Kidney (tissue), 14 donors: ENCODE data around the gene FAM13C. TPM values are rescaled to one million over a fixed set of nuclear protein-coding genes. Genes with fewer than 3 reads are reported as not detected.
A peak's percentile ranks its signal among the peaks of the same experiment; 100 is the strongest.

ENCODE experiments used
- DNase-seq, 5 donors: peaks; one replicate each; pipeline ENCODE4 v3.0.0-alpha.2; 2013 to 2020
- FAIRE-seq: peaks from 2 replicates; lab custom pipeline; 2012; peaks lifted over from hg19 to GRCh38; lab: Jason Lieb, UNC
- H3K27ac ChIP-seq, 2 donors: one replicate each; pipeline ENCODE4 v1.7.0; 2013; ENCODE audit warnings: low read depth in 2 of 2, low read length in 2 of 2, inconsistent platforms in 1 of 2
- H3K27me3 ChIP-seq: one replicate; pipeline ENCODE4 v1.7.1; 2013; ENCODE audit warnings: low read length, inconsistent platforms; ENCODE audit not compliant: control insufficient read depth, insufficient read depth
- H3K36me3 ChIP-seq, 3 donors: one replicate each; pipeline versions ENCODE4 v1.7.0 to v1.7.1; 2013; ENCODE audit warnings: low read length in 3 of 3, control low read depth in 1 of 3, inconsistent platforms in 1 of 3; ENCODE audit not compliant: insufficient read depth in 3 of 3, control insufficient read depth in 2 of 3
- H3K4me1 ChIP-seq, 3 donors: one replicate each; pipeline versions ENCODE4 v1.7.0 to v1.7.1; 2013; ENCODE audit warnings: low read length in 3 of 3, inconsistent platforms in 1 of 3, low read depth in 1 of 3; ENCODE audit not compliant: control insufficient read depth in 2 of 3, insufficient read depth in 2 of 3
- H3K4me3 ChIP-seq, 3 donors: one replicate each; pipeline versions ENCODE4 v1.7.0 to v1.8.1; 2013; ENCODE audit warnings: low read length in 3 of 3, control low read depth in 1 of 3, inconsistent platforms in 1 of 3
- H3K9ac ChIP-seq, 3 donors: one replicate each; pipeline versions ENCODE4 v1.7.0 to v1.7.1; 2013; ENCODE audit warnings: low read length in 3 of 3, control low read depth in 1 of 3, inconsistent platforms in 1 of 3
- H3K9me3 ChIP-seq, 3 donors: one replicate each; pipeline versions ENCODE4 v1.7.0 to v1.7.1; 2013; ENCODE audit warnings: low read length in 3 of 3, control low read depth in 1 of 3, inconsistent platforms in 1 of 3; ENCODE audit not compliant: control insufficient read depth in 2 of 3, insufficient read depth in 1 of 3
- CTCF ChIP-seq: IDR thresholded peaks from 3 replicates; pipeline ENCODE4 v1.5.1; 2012; ENCODE audit warnings: mild to moderate bottlenecking, moderate library complexity, borderline replicate concordance; ENCODE audit not compliant: insufficient read depth; ENCODE audit errors: extremely low read depth
- intact Hi-C: fragments of 100-400 bp; cut with DNase I; formaldehyde crosslinking; loops from one replicate; pipeline ENCODE4 v1.11.1; 2022
- polyA plus RNA-seq: library from polyadenylated mRNA; stranded (reverse); fragments of 350-450 nt; fragmentation: Illumina TruSeq; extraction: RNeasy Lipid Tissue Mini Kit (QIAGEN cat#74804); gene quantifications from one replicate; pipeline ENCODE4 v1.2.3, GENCODE V29; 2014; ENCODE audit warnings: low read depth, low replicate concordance; ENCODE audit not compliant: insufficient read depth
- total RNA-seq: library from RNA; stranded (reverse); fragmentation: NEBNext Ultra II Directional; extraction: Animal tissue kit (Norgen Biotek cat#: 25700); gene quantifications from one replicate; pipeline ENCODE4 v1.2.1, GENCODE V29; 2021
- donor health status: control.
- donor health status: control.
- donor health status: control.
- donor health status: control.
- donor health status: control.
- donor health status: DM: yes; HTN: yes; CAD: no.
- donor health status: Normal renal cell carcinoma (clear cell type).

FAM13C gene
- total and polyA plus RNA-seq, 2 donors from 2014 or later, result 1.5 to 8.8 TPM

GRCh38 chr10:59268460-59268859 is 93.9 kb downstream of the FAM13C start:
- no peaks in the 10 kb centered on the region for H3K4me1 ChIP-seq
- H3K4me3 ChIP-seq, result no peak overlapping the region
- no peak overlapping the region for H3K27ac ChIP-seq
- no peaks in the 10 kb centered on the region for H3K27me3 ChIP-seq
- TF ChIP-seq CTCF, result no peak
- no peaks in the 10 kb centered on the region for H3K9me3 ChIP-seq
- peaks cover 0 to 2% (median 0%) of the 10 kb centered on the region in 3 donors for H3K36me3 ChIP-seq
- FAIRE-seq (no peak), DNase-seq (no peak)
- no peak overlapping the region for H3K9ac ChIP-seq
- intact Hi-C loops, result no loop called here

DNA sequence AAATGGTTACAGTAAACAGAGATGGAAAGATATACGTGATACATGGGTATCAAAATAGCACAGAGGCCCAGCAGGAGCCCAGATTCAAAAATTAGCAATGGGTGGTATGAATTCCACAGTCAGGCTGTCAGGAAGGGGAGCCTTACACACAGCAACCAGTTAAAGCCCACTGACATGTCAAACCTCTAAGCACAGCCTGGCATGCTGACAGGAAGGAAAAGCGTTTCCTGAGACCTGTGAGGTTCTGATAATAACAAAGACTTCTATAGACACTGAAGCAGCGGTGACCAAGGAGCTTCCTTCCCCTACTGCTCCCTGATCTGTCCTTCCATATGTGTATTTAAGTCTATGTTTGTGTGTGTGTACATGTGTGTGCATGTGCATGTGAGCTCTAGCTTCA is 96.0 kb downstream of the FAM13C start:
- Histone ChIP-seq H3K36me3 (peaks cover 0 to 2% (median 0%) of the 10 kb centered on the region in 3 donors), H3K27me3 (no peaks in the 10 kb centered on the region)
- intact Hi-C loops, result no loop called here

DNA sequence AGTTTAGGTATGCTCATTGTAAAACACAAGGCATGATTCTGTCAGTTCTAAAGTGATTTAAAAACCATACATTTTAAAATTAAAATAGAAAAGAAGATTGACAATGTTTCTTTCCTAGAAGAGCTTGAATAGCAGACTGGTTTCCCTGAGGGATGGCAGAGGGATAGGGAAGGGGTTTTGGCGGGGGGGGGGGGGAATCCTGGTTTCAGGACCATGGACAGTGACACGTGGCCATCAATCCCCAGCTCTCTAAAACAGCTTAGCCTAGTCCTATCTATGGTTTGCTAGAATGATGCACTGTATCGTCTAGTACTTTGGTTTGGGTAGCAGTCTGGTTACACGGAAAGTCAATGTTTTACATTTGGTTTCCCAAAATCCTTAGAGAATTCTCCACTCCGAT is 97.2 kb downstream of the FAM13C start:
- no peaks in the 10 kb centered on the region for H3K9me3 ChIP-seq
- no peak overlapping the region for H3K27ac ChIP-seq
- no peak overlapping the region for H3K4me3 ChIP-seq
- intact Hi-C loops, result no loop called here
- no peak for FAIRE-seq
- peaks cover 0 to 2% (median 0%) of the 10 kb centered on the region in 3 donors for H3K36me3 ChIP-seq
- TF ChIP-seq CTCF, result no peak
- no peaks in the 10 kb centered on the region for H3K4me1 ChIP-seq
- H3K9ac ChIP-seq, result no peak overlapping the region
- peak in 2 of 5 donors; percentile 8 to 42 for DNase-seq
- H3K27me3 ChIP-seq, result no peaks in the 10 kb centered on the region

More for the DNA sequence above, 96.0 kb downstream of the FAM13C start:
- Histone ChIP-seq H3K9ac (no peak overlapping the region), H3K4me3 (no peak overlapping the region), H3K9me3 (no peaks in the 10 kb centered on the region), H3K27ac (no peak overlapping the region), H3K4me1 (no peaks in the 10 kb centered on the region)
- DNase-seq (peak in 1 of 5 donors; percentile 35), FAIRE-seq (no peak)
- no peak for TF ChIP-seq CTCF

DNA sequence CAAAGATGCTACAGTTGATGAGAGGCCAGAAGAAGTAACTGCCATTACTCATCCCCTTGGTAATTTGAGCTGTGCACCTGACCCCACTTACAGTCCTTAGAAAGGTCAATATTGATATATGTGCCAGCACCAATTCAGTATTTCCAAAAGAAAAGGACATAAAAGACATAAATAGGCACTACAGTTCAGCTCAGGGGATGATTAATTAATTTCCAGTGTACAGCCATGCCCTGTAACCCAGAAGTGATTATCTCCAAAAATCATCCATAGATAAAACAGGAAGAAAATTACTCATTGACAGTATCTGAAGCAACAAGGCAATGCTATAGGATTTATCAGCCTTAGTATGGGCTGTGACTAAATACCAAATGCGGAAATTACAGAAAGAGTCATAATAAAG is 103.5 kb downstream of the FAM13C start:
- Histone ChIP-seq H3K9ac (no peak overlapping the region), H3K36me3 (no peaks in the 10 kb centered on the region), H3K4me1 (no peaks in the 10 kb centered on the region), H3K27me3 (no peaks in the 10 kb centered on the region), H3K9me3 (no peaks in the 10 kb centered on the region), H3K27ac (no peak overlapping the region), H3K4me3 (no peak overlapping the region)
- TF ChIP-seq CTCF, result no peak
- FAIRE-seq (no peak), DNase-seq (no peak)
- intact Hi-C loops, result no loop called here
